K562 (cell line): ENCODE results near the gene IFFO2.

Experiments
- CGGBP1 ChIP-seq: fragments of 250-450 bp; sonication (Bioruptor Pico); IDR thresholded peaks from 2 replicates; pipeline ENCODE4 v1.9.0; 2021; ENCODE audit warnings: mild to moderate bottlenecking
- CHD4 ChIP-seq: fragments of 200-600 bp; sonication (generic); IDR thresholded peaks from 3 replicates; pipeline ENCODE4 v1.6.1; 2012; ENCODE audit warnings: low read depth, mild to moderate bottlenecking, mixed read lengths, low read length, inconsistent platforms; ENCODE audit not compliant: insufficient read depth, insufficient replicate concordance, poor library complexity, severe bottlenecking
- CTCF ChIP-seq, 3 experiments: IDR thresholded peaks in 2 of 3; conservative IDR thresholded peaks in 1 of 3; 2 replicates each; pipeline ENCODE4 v1.5.1; 2011 to 2012; ENCODE audit warnings: low read length in 3 of 3, mild to moderate bottlenecking in 3 of 3, control low read depth in 2 of 3, improper control_type of control experiment in 1 of 3, inconsistent platforms in 1 of 3, low read depth in 1 of 3, mixed read lengths in 1 of 3, moderate library complexity in 1 of 3; ENCODE audit not compliant: insufficient read depth in 2 of 3
- ETV6 ChIP-seq, 3 experiments: fragments of 150-350 bp in 1 of 3; sonication (generic) in 1 of 3; formaldehyde crosslinking in 1 of 3; IDR thresholded peaks; 2 replicates each; pipeline versions ENCODE4 v1.6.1 to v1.8.0; 2014 to 2022; ENCODE audit warnings: borderline replicate concordance in 2 of 3, low read depth in 2 of 3, antibody characterized with exemption in 1 of 3, low read length in 1 of 3, mild to moderate bottlenecking in 1 of 3, missing genetic modification reagents in 1 of 3
- ZNF639 ChIP-seq, 2 experiments: fragments of 200-800 bp in 1 of 2; sonication (Bioruptor generic) in 1 of 2; sonication (generic) in 1 of 2; formaldehyde crosslinking in 1 of 2; IDR thresholded peaks in 1 of 2; conservative IDR thresholded peaks in 1 of 2; 2 replicates each; pipeline versions ENCODE4 v1.5.0 to v1.6.1; 2016 to 2020; ENCODE audit warnings: missing compliant biosample characterization in 1 of 2, missing genetic modification characterization in 1 of 2, missing genetic modification reagents in 1 of 2

- TF ChIP-seq CTCF (IDR thresholded peaks at IDR 0.05 in 2 of 3, conservative IDR thresholded peaks at IDR 0.05 in 1 of 3; ENCODE audit: insufficient read depth in 2 of 3, low read depth in 1 of 3, low read length in 3 of 3), result no peak
- no peak for TF ChIP-seq CGGBP1 (CRISPR knock-in tag)
- TF ChIP-seq ETV6 (IDR thresholded peaks at IDR 0.05; ENCODE audit: borderline replicate concordance in 1 of 2, low read depth in 2 of 2, low read length in 1 of 2), result no peak
- TF ChIP-seq ETV6 (CRISPR knock-in tag; IDR thresholded peaks at IDR 0.05; ENCODE audit: borderline replicate concordance), result no peak
- no peak for TF ChIP-seq CHD4
- no peak for TF ChIP-seq ZNF639 (CRISPR knock-in tag; conservative IDR thresholded peaks at IDR 0.05 in 1 of 2, IDR thresholded peaks at IDR 0.05 in 1 of 2)
Measured at GRCh38 chr1:18858070-18858688, 98.3 kb downstream of the IFFO2 start.
